Neutrophil (primary cell): ENCODE data around the gene FAM149A.
A peak's percentile ranks its signal among the peaks of the same experiment; 100 is the strongest.

Experiments
- H3K27ac ChIP-seq: fragments of 200-600 bp; sonication (generic); 2 replicates; pipeline ENCODE4 v1.5.1; 2016; ENCODE audit warnings: mild to moderate bottlenecking, moderate library complexity
- H3K27me3 ChIP-seq: fragments of 200-600 bp; sonication (generic); 2 replicates; pipeline ENCODE4 v1.6.0; 2016; ENCODE audit warnings: mild to moderate bottlenecking
- H3K36me3 ChIP-seq: fragments of 200-600 bp; sonication (generic); 2 replicates; pipeline ENCODE4 v1.5.1; 2017
- H3K4me1 ChIP-seq, 2 experiments: fragments of 200-600 bp in 1 of 2; sonication (generic) in 1 of 2; 1 replicate in 1 of 2; 2 replicates in 1 of 2; pipeline versions ENCODE4 v1.5.1 to v1.6.1; 2013 to 2016; ENCODE audit warnings: low read depth in 1 of 2, low read length in 1 of 2, mild to moderate bottlenecking in 1 of 2, moderate library complexity in 1 of 2; ENCODE audit not compliant: control insufficient read depth in 1 of 2, insufficient read depth in 1 of 2
- H3K4me3 ChIP-seq, 2 experiments: fragments of 200-600 bp in 1 of 2; sonication (generic) in 1 of 2; 1 replicate in 1 of 2; 2 replicates in 1 of 2; pipeline ENCODE4 v1.5.1; 2013 to 2016; ENCODE audit warnings: low read depth in 1 of 2, low read length in 1 of 2, mild to moderate bottlenecking in 1 of 2, moderate library complexity in 1 of 2
- H3K9me3 ChIP-seq: fragments of 200-600 bp; sonication (generic); 2 replicates; pipeline ENCODE4 v1.5.1; 2016
- CTCF ChIP-seq: fragments of 200-600 bp; sonication (generic); IDR thresholded peaks from 2 replicates; pipeline ENCODE4 v1.5.1; 2016; ENCODE audit warnings: antibody characterized with exemption

Gene FAM149A

DNA sequence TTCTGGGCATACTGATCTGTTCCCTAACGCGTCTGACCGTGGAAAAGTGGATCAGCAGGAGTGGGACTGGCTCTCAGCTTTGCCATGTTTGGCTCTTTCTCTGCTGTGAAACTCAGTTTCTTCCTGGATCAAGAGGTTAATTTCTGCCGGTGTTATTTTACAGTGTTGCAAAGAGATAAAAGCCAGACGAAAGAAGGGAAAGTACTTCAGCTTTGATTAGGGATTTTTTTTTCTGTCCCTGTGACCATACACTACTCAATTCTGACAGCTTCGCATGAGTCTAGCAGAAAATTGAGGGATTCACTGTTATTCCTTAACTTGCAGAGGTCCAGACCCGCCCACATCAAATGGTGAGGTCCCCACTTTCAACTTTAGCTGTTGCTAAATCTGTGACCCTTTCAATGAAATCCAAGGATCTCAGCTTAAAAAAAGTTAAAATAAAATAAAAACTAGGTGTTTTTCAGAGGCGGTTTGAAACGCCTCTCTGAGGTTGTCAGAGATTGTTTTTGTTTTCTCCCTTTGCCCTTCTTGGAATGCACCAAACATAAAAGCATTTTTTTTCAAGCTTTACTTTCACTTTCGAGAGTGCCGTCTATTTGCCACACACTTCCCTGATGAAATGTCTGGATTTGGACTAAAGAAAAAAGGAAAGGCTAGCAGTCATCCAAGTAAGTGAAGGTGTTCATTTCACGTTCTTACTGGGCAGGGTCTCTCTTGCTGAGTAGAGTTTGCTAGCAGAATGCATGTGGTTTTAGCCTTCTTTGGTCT lies 35.7 kb upstream of the FAM149A start, which contains the start of gene TLR3:
TSS of gene TLR3 (plus strand) at position 576 of the 768 bp plus-strand sequence. CDS start 7,464 bp downstream, outside the sequence.
- no peak within 1 kb of the TSS for H3K27ac ChIP-seq
- H3K9me3 ChIP-seq, result no peaks in the 10 kb centered on the region
- peaks cover 16% of the 10 kb centered on the region for H3K27me3 ChIP-seq
- H3K36me3 ChIP-seq, result no peaks in the 10 kb centered on the region
- TF ChIP-seq CTCF, result no peak
- H3K4me3 ChIP-seq, result peak within 1 kb of the TSS; percentile 40 to 55
- peaks cover 7 to 16% of the 10 kb centered on the region in 2 experiments for H3K4me1 ChIP-seq

GRCh38 chr4:186069729-186070128 lies 34.8 kb upstream of the FAM149A start:
- Histone ChIP-seq H3K36me3 (no peaks in the 10 kb centered on the region), H3K27ac (no peak overlapping the region), H3K4me3 (no peak overlapping the region), H3K9me3 (no peaks in the 10 kb centered on the region), H3K4me1 (peaks cover 7 to 16% of the 10 kb centered on the region in 2 experiments), H3K27me3 (peaks cover 16% of the 10 kb centered on the region)
- TF ChIP-seq CTCF, result no peak

DNA sequence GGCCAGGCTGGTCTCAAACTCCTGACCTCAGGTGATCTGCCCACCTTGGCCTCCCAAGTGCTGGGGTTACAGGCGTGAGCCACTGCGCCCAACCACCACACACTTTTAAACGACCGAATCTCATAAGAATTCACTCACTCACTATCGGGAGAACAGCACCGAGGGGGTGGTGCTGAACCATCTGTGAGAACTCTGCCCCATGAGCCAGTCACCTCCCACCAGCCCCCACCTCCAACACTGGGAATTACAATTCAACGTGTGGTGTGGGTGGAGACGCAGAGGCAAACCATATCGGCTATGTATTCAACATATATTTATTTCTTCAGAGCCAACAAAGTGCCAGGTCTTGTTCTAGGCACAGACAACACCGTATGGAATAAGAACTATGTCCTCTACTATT lies 32.0 kb upstream of the FAM149A start:
- Histone ChIP-seq H3K9me3 (no peaks in the 10 kb centered on the region), H3K4me3 (no peak overlapping the region), H3K4me1 (peaks cover 7 to 16% of the 10 kb centered on the region in 2 experiments), H3K27ac (no peak overlapping the region), H3K27me3 (peaks cover 7% of the 10 kb centered on the region), H3K36me3 (no peaks in the 10 kb centered on the region)
- no peak for TF ChIP-seq CTCF

GRCh38 chr4:186074189-186074588 lies 30.3 kb upstream of the FAM149A start:
- Histone ChIP-seq H3K27me3 (no peaks in the 10 kb centered on the region), H3K4me3 (no peak overlapping the region), H3K36me3 (no peaks in the 10 kb centered on the region), H3K27ac (no peak overlapping the region), H3K9me3 (no peaks in the 10 kb centered on the region), H3K4me1 (peaks cover 0 to 5% of the 10 kb centered on the region in 2 experiments)
- TF ChIP-seq CTCF, result no peak

DNA sequence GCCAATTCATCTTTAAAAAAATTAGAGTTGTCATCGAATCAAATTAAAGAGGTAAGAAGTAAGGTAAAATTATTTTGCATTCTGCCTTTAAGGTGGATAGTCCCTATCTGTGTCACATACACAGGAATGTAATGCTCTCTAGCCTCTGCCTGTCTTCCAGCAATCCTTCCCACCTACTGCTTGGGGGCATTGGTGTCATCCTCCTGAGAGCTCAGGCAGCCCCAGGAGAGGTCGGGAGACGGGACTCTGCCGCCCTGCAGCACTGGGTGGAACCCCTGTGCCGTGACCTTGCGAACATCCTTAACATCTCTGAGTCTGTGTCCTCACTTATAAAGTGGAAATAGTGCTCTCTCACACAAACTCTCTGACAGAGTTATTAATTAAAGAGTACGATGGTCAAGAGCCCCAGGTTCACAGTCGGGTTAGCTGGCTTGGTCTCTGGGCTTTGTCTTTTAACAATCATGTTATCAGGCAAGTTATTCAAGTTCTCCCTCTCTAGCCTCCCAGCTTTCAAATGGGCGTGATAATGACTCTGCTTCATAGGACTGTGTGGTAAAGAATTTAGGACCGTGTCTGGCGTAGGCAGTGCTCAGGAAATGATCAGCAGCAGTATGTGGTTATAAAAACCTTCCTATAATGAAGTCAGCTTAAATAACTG lies 25.4 kb upstream of the FAM149A start:
- Histone ChIP-seq H3K9me3 (no peaks in the 10 kb centered on the region), H3K27ac (no peak overlapping the region), H3K27me3 (no peaks in the 10 kb centered on the region), H3K4me3 (no peak overlapping the region), H3K4me1 (no peaks in the 10 kb centered on the region), H3K36me3 (no peaks in the 10 kb centered on the region)
- TF ChIP-seq CTCF, result no peak
